ENCODE results near the gene ZNF90. TPM values are rescaled to one million over a fixed set of nuclear protein-coding genes. Genes with fewer than 3 reads are reported as not detected.

The ZNF90 gene
- polyA plus RNA-seq, 1 donor (not counting 4 experiments of a cell fraction or from before 2014, with no cell fraction given), result 5.8 TPM

DNA sequence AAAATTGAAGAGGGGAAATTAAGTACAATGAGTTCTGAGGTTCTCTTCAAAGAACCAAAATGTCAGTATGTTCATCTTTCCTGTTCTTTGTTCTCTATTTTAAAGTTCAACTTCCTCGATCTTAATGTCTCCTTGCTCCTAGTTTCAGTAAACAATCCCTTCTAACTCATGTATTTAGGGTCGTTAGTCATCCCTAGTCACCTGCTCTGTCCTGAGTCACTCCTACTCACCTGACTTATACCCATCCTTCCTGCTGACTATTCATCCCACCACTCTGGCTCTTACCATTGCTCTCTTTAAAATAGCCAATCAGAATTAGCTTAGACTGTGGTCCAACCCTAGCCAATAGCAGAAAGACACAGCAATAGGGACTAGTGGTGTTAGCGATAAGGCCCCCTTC lies 24.3 kb downstream of the ZNF90 start:
- Histone ChIP-seq H3K79me2 (ENCODE audit: control insufficient read depth, insufficient read depth, low read length) (no peaks in the 10 kb centered on the region), H3K9me1 (ENCODE audit: control insufficient read depth, extremely low read depth, insufficient read depth, low read length) (no peaks in the 10 kb centered on the region), H2AFZ (ENCODE audit: control insufficient read depth, low read length) (no peak overlapping the region), H3K36me3 (ENCODE audit: control insufficient read depth in 2 of 2, extremely low read depth in 1 of 2, insufficient read depth in 2 of 2, low read length in 2 of 2) (peaks cover 0 to 4% of the 10 kb centered on the region in 2 experiments), H3K4me3 (ENCODE audit: control insufficient read depth in 2 of 3, extremely low read depth in 1 of 3, insufficient read depth in 2 of 3, low read depth in 1 of 3, low read length in 3 of 3) (no peak overlapping the region), H3K4me1 (ENCODE audit: control insufficient read depth, extremely low read depth, insufficient read depth, low read length) (no peaks in the 10 kb centered on the region), H4K20me1 (ENCODE audit: control insufficient read depth, extremely low read depth, insufficient read depth, low read length) (no peaks in the 10 kb centered on the region), H3K27ac (ENCODE audit: control insufficient read depth, insufficient read depth, low read length) (no peak overlapping the region), H3K9me3 (ENCODE audit: control insufficient read depth, low read depth, low read length) (peaks cover 8% of the 10 kb centered on the region), H3K27me3 (ENCODE audit: control insufficient read depth, extremely low read depth, insufficient read depth, low read length) (no peaks in the 10 kb centered on the region), H3K4me2 (ENCODE audit: control insufficient read depth, extremely low read depth, insufficient read depth, low read depth, low read length) (no peak overlapping the region), H3K9ac (ENCODE audit: control insufficient read depth, extremely low read depth, insufficient read depth, low read length) (no peak overlapping the region)
- TF ChIP-seq, protein P1, sequence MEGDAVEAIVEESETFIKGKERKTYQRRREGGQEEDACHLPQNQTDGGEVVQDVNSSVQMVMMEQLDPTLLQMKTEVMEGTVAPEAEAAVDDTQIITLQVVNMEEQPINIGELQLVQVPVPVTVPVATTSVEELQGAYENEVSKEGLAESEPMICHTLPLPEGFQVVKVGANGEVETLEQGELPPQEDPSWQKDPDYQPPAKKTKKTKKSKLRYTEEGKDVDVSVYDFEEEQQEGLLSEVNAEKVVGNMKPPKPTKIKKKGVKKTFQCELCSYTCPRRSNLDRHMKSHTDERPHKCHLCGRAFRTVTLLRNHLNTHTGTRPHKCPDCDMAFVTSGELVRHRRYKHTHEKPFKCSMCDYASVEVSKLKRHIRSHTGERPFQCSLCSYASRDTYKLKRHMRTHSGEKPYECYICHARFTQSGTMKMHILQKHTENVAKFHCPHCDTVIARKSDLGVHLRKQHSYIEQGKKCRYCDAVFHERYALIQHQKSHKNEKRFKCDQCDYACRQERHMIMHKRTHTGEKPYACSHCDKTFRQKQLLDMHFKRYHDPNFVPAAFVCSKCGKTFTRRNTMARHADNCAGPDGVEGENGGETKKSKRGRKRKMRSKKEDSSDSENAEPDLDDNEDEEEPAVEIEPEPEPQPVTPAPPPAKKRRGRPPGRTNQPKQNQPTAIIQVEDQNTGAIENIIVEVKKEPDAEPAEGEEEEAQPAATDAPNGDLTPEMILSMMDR (optimal IDR thresholded peaks at IDR 0.05 in 1 of 3, IDR thresholded peaks at IDR 0.05 in 1 of 3, conservative IDR thresholded peaks at IDR 0.05 in 1 of 3; ENCODE audit: extremely low read depth in 1 of 3, insufficient read depth in 2 of 3, low read length in 3 of 3), result no peak
- no peak for TF ChIP-seq EZH2 (IDR thresholded peaks at IDR 0.05; ENCODE audit: low read length)
- DNase-seq (ENCODE audit: low read depth, low spot score), result no peak
- no peak for FAIRE-seq
- dilution Hi-C loops (cut with MboI; ENCODE audit: extremely low pct_ligation_motif_present, low sequenced_read_pairs), result no loop called here

- TF ChIP-seq, protein P1 (optimal IDR thresholded peaks at IDR 0.05 in 1 of 3, IDR thresholded peaks at IDR 0.05 in 1 of 3, conservative IDR thresholded peaks at IDR 0.05 in 1 of 3; ENCODE audit: extremely low read depth in 1 of 3, insufficient read depth in 2 of 3, low read length in 3 of 3), result no peak
- TF ChIP-seq EZH2 (IDR thresholded peaks at IDR 0.05; ENCODE audit: low read length), result no peak
- dilution Hi-C loops (cut with MboI; ENCODE audit: extremely low pct_ligation_motif_present, low sequenced_read_pairs), result no loop called here
- FAIRE-seq (no peak), DNase-seq (ENCODE audit: low read depth, low spot score) (no peak)
- Histone ChIP-seq H4K20me1 (ENCODE audit: control insufficient read depth, extremely low read depth, insufficient read depth, low read length) (no peaks in the 10 kb centered on the region), H3K4me2 (ENCODE audit: control insufficient read depth, extremely low read depth, insufficient read depth, low read depth, low read length) (no peak overlapping the region), H3K27me3 (ENCODE audit: control insufficient read depth, extremely low read depth, insufficient read depth, low read length) (no peaks in the 10 kb centered on the region), H3K9me1 (ENCODE audit: control insufficient read depth, extremely low read depth, insufficient read depth, low read length) (no peaks in the 10 kb centered on the region), H3K9me3 (ENCODE audit: control insufficient read depth, low read depth, low read length) (peaks cover 8% of the 10 kb centered on the region), H3K79me2 (ENCODE audit: control insufficient read depth, insufficient read depth, low read length) (no peaks in the 10 kb centered on the region), H2AFZ (ENCODE audit: control insufficient read depth, low read length) (no peak overlapping the region), H3K36me3 (ENCODE audit: control insufficient read depth in 2 of 2, extremely low read depth in 1 of 2, insufficient read depth in 2 of 2, low read length in 2 of 2) (peaks cover 0 to 8% of the 10 kb centered on the region in 2 experiments), H3K9ac (ENCODE audit: control insufficient read depth, extremely low read depth, insufficient read depth, low read length) (no peak overlapping the region), H3K4me3 (ENCODE audit: control insufficient read depth in 2 of 3, extremely low read depth in 1 of 3, insufficient read depth in 2 of 3, low read depth in 1 of 3, low read length in 3 of 3) (no peak overlapping the region), H3K27ac (ENCODE audit: control insufficient read depth, insufficient read depth, low read length) (no peak overlapping the region), H3K4me1 (ENCODE audit: control insufficient read depth, extremely low read depth, insufficient read depth, low read length) (no peaks in the 10 kb centered on the region)
Measured at GRCh38 chr19:20103091-20103740, 25.4 kb downstream of the ZNF90 start.
